Stimulated activated memory B cell treated with anti-CD40 and anti-IgM and Interleukin-4, amounts not matched to agents 10 μg/mL and 1 μg/mL and 100 μg/mL, for 72 hours (primary cell): ENCODE measurements around the gene JSRP1.

Experiments used
- ATAC-seq: fragments of 150-1000 bp; cut with Tn5 transposase; 2 replicates; pipeline ENCODE4 v1.10.0; 2021
- H3K27ac Mint-ChIP-seq: one replicate; pipeline ENCODE4 v1.8.0; 2022; ENCODE audit warnings: mild to moderate bottlenecking, mixed read lengths
- H3K27me3 Mint-ChIP-seq: one replicate; pipeline ENCODE4 v1.8.0; 2022; ENCODE audit warnings: mixed read lengths
- H3K36me3 Mint-ChIP-seq: one replicate; pipeline ENCODE4 v1.8.0; 2022; ENCODE audit warnings: mixed read lengths
- H3K4me1 Mint-ChIP-seq: one replicate; pipeline ENCODE4 v1.8.0; 2022; ENCODE audit warnings: mixed read lengths
- H3K4me3 Mint-ChIP-seq: one replicate; pipeline ENCODE4 v1.8.0; 2022; ENCODE audit warnings: mild to moderate bottlenecking, moderate library complexity, mixed read lengths
- H3K9me3 Mint-ChIP-seq: one replicate; pipeline ENCODE4 v1.8.0; 2022; ENCODE audit warnings: mixed read lengths

The JSRP1 gene

DNA sequence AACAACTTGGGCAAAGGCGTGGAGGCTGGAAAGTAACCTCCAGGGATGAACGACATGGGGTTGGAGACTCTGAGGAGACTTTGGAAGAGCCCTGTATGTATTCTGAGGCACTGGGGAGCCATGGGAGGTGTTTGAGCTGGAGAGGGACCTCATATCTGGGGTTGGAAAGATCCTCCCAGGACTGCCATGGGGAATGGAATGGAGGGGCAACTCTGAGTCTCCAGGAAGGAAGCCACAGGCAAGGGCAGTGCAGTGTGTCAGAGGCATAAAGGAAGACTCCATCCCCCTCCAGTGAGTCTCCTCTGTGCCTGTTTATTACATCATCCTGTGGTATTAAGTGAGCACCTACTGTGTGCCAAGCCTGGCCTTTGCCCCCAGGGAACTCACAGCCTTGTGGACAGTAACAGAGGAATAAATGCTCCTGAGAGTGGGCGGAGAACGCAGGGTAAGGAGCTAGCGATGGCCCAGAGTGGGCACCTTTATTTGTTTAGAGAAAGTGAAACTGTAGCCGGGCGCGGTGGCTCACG is 18.0 kb upstream of the JSRP1 start:
- no peak for ATAC-seq
- peaks cover 52% of the 10 kb centered on the region for H3K4me1 Mint-ChIP-seq
- H3K4me3 Mint-ChIP-seq, result peak overlapping the region; percentile 94
- no peaks in the 10 kb centered on the region for H3K9me3 Mint-ChIP-seq
- peak overlapping the region; percentile 97 for H3K27ac Mint-ChIP-seq
- H3K36me3 Mint-ChIP-seq, result peaks cover 60% of the 10 kb centered on the region
- H3K27me3 Mint-ChIP-seq, result no peaks in the 10 kb centered on the region

DNA sequence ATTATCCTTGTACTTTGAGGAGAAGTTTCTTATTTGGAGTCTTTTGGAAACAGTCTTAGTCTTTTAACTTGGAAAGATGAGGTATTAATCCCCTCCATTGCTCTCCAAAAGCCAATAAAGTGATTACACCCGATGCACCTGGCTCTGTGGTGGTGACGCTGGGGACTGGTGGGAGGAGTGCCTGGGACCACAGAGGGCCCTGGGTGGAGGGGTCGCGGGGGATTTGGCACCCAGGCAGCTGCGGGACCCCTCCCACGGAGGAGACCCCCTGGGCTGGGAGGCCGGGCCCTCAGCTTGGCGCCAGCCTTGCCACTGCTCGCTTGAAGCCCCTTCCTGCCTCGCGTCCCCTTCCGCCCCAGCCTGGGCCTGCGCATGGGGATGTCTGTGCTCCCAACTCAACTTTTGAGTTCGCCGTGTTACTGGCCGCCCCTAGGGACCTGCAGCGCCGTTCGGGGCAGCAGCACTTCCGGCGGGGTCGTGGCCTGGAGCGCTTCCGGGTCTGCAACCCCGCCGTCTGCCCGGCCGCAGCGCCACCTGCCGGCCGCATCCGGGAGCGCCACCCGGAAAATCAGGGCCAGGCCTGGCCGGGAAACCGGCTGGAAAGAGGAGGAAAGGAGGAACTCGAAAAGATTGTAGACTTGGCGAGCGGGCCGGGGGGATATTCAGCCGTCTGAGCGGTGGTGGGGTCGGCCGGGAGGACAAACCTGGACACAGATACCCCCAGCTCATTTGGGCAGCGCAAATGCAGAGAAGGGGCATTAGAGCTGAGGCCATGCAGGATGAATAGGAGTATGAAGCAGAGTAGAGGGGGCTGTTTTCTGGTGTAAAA is 17.4 kb upstream of the JSRP1 start:
- peaks cover 45% of the 10 kb centered on the region for H3K4me1 Mint-ChIP-seq
- no peaks in the 10 kb centered on the region for H3K27me3 Mint-ChIP-seq
- peaks cover 61% of the 10 kb centered on the region for H3K36me3 Mint-ChIP-seq
- peak; percentile 59 for ATAC-seq
- H3K27ac Mint-ChIP-seq, result peak overlapping the region; percentile 97
- no peaks in the 10 kb centered on the region for H3K9me3 Mint-ChIP-seq
- H3K4me3 Mint-ChIP-seq, result peak overlapping the region; percentile 94

DNA sequence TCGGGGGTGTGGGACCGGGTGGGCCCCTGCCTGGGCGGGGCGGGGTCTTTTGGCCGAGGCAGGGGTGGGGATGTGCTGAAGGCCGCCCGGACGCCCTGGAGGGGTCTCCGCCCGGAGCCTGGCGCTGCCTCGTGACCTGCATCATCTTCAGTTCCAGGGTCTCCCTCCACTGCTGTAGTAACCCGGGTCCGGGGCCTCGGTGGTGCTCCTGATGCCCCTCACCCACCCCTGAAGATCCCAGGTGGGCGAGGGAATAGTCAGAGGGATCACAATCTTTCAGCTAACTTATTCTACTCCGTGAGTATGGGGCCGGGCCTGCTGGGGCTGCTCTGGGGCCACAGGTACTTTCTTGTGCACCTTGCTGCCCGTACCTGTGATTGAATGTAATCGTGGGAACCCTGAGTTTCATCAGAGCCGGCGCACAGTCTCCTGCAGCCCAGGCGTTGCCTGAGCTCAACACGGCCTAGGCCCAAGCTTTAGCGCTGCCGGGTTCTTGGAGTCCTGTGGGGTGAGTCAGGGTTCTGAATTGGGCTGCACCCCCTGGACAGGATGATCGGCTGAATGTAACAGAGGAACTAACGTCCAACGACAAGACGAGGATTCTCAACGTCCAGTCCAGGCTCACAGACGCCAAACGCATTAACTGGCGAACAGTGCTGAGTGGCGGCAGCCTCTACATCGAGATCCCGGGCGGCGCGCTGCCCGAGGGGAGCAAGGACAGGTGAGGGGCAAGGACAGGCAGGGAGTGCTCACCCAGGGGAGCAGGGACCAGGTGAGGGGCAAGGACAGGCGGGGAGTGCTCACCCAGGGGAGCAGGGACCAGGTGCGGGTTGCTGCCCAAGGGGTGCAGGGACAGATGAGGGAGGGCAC is 15.3 kb upstream of the JSRP1 start:
- H3K4me1 Mint-ChIP-seq, result peaks cover 56% of the 10 kb centered on the region
- H3K9me3 Mint-ChIP-seq, result no peaks in the 10 kb centered on the region
- no peak for ATAC-seq
- no peaks in the 10 kb centered on the region for H3K27me3 Mint-ChIP-seq
- peak overlapping the region; percentile 97 for H3K27ac Mint-ChIP-seq
- H3K36me3 Mint-ChIP-seq, result peaks cover 54% of the 10 kb centered on the region
- peak overlapping the region; percentile 94 for H3K4me3 Mint-ChIP-seq

DNA sequence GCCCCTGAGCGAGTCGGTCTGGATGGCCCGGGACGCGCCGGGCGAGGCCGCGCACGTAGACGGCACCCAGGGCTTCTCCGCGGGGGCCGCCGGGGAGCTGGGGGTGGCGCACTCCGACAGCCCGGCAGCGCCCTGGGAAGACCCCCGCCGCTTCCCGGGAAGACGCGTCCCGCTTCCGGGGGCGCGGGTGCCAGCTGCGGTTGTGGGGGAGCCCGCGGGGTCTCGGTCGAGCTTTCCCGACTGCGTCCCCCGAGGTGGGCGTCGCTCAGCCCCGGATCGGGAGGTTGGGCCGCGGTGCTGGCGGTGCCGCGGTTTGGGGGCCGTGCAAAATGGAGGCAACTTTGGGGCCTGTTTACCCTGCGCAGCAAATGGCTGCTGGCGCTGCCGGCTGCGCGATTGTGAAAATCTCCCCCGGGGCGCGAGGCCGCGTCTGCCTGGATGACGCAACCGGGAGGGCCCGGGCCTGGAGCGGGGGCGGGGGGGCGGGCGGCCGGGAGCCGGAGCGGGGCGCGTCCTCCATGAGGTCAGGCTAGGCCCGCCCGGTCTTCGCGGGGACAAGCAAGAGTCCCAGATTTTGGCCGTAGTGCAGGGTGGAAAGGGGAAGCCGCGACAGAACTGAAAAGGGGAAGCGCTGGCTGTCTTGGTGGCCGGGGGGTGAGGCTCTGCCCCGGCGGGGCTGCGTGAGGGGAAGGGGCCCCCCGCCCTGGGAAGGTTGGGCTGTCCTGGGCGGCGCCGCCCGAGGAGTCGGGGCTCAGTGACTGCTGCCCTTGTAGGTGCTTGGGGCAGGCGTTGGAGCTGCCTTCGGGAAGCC is 14.4 kb upstream of the JSRP1 start:
- H3K27me3 Mint-ChIP-seq, result no peaks in the 10 kb centered on the region
- peak overlapping the region; percentile 94 for H3K4me3 Mint-ChIP-seq
- H3K27ac Mint-ChIP-seq, result peak overlapping the region; percentile 97
- no peaks in the 10 kb centered on the region for H3K9me3 Mint-ChIP-seq
- peaks cover 54% of the 10 kb centered on the region for H3K36me3 Mint-ChIP-seq
- ATAC-seq, result peak; percentile 63
- H3K4me1 Mint-ChIP-seq, result peaks cover 64% of the 10 kb centered on the region

DNA sequence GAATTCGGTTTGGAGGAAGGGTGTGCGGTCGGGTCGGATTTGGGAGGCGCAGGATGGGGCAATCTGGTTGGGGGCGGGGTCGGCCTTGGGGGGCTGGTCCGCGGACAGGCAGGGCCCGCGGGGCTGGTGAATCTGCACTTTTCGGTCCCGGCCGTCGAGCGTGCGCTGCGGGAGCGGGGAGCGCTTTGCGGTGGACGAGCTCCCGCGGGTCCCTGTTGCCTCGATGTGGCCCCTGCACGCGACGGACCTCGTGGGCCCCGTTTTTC is 13.9 kb upstream of the JSRP1 start:
- Mint-ChIP-seq H3K9me3 (no peaks in the 10 kb centered on the region), H3K4me3 (peak overlapping the region; percentile 94), H3K36me3 (peaks cover 51% of the 10 kb centered on the region), H3K4me1 (peaks cover 61% of the 10 kb centered on the region), H3K27ac (peak overlapping the region; percentile 97), H3K27me3 (no peaks in the 10 kb centered on the region)
- no peak for ATAC-seq

DNA sequence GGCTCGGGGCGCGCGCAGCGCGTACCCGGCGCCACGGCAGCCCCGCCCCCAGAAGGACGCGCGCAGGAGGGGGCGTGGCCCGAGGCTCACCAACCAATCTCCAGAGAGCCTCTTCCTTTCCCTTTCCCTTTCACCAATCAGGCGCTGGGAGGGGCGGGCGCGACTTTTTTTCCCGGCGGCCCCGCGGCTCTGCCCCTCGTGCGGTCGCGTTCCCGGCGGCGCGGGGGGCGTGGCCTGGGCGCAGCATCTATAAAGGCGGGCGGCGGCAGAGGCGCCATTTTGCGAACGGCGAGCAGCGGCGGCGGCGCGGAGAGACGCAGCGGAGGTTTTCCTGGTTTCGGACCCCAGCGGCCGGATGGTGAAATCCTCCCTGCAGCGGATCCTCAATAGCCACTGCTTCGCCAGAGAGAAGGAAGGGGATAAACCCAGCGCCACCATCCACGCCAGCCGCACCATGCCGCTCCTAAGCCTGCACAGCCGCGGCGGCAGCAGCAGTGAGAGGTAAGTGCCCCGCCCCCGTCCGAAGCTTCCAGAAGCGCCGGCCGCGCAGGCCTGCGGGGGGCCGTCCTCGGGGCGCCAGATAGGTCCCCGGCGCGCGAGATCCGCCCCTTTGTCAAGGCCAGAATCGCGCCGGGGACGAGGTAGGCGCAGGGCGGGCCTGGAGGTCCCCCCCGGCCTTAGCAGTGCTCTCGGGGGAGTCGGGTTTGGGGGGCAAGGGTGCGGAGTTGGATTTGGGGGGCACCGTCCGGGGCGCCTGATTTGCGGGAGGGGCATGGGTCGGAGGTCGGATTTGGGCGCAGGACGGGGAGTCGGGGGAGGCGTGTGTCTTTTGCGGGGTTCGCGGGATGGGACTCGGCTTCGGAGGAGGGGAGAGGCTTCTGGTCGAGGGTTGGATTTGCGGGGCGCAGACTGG is 13.3 kb upstream of the JSRP1 start:
- no peaks in the 10 kb centered on the region for H3K27me3 Mint-ChIP-seq
- peaks cover 48% of the 10 kb centered on the region for H3K36me3 Mint-ChIP-seq
- no peaks in the 10 kb centered on the region for H3K9me3 Mint-ChIP-seq
- peak; percentile 78 for ATAC-seq
- peaks cover 55% of the 10 kb centered on the region for H3K4me1 Mint-ChIP-seq
- peak overlapping the region; percentile 94 for H3K4me3 Mint-ChIP-seq
- peak overlapping the region; percentile 97 for H3K27ac Mint-ChIP-seq

DNA sequence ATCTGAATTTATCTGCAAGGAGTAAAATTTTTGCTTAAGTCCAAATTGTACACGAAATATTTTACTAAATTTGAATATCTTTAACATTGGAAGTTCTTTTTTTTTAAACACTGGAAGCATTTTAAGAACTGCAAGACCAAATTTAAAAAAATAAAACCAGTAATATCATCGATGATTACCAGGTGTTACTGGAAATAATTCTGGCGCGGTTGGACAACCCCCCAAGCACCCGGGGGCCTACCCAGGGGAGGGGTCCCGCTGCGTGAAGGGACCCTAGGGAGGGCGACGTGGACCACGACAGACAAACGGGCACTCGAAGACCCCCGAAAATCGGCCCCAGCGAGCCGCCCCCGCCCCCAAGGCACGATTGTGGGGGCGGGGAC is 12.6 kb upstream of the JSRP1 start:
- H3K27ac Mint-ChIP-seq, result peak overlapping the region; percentile 97
- peaks cover 41% of the 10 kb centered on the region for H3K36me3 Mint-ChIP-seq
- peak overlapping the region; percentile 94 for H3K4me3 Mint-ChIP-seq
- no peak for ATAC-seq
- no peaks in the 10 kb centered on the region for H3K9me3 Mint-ChIP-seq
- no peaks in the 10 kb centered on the region for H3K27me3 Mint-ChIP-seq
- peaks cover 48% of the 10 kb centered on the region for H3K4me1 Mint-ChIP-seq

DNA sequence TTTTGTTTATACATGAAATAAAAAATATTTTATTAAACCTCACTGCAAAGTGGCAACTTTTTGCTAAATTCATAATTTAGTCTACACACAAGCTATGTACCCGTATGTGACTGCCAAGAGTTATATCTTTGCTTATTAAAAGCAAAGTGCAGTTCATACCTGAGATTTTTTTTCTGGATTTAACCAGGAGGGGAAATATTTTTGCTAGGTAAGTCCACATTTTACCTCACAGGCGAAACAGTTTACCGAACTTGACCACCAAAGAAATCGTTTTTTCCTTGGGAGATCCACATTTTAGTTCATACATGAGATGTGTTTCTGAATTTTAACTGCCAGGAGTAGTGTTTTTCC is 12.2 kb upstream of the JSRP1 start:
- Mint-ChIP-seq H3K9me3 (no peaks in the 10 kb centered on the region), H3K27me3 (no peaks in the 10 kb centered on the region), H3K27ac (peak overlapping the region; percentile 97), H3K36me3 (peaks cover 37% of the 10 kb centered on the region), H3K4me3 (peak overlapping the region; percentile 94), H3K4me1 (peaks cover 44% of the 10 kb centered on the region)
- no peak for ATAC-seq

DNA sequence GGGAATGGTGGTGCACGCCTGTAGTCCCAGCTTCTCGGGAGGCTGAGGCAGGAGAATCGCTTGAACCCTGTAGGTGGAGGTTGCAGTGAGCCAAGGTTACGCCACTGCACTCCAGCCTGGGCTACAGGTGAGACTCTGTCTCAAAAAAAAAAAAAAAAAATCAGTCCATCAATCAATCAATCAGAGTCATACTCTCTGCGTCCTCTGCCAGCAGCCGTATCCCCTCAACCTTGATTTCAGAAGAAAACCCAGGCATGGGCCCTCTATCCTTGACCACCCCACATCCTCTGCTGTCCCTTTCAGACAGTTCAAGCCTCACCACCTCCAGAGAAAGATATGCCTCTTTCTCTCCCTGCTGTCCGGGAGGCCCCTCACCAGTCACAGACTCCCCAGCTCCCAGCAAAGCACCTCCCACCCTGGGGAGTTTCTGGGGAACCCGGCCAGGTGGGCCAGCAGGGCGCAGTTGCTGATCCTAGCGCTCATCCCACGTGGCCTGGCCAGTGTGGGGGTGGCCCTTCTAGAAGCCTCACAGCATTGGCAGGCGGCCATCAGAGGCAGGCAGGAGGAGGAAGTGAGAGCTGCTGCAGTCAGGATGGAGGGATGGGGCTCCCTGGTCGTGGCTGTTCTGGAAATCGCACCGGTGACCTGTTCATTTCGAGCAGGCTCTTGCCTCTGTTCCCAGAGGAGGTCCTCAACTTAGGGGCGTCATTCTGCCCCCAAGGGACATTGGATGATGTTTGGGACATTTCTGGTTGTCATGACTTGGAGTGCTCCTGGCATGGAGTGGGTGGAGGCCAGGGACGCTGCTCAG is 10.2 kb upstream of the JSRP1 start:
- Mint-ChIP-seq H3K4me1 (peaks cover 32% of the 10 kb centered on the region), H3K27me3 (no peaks in the 10 kb centered on the region), H3K9me3 (no peaks in the 10 kb centered on the region), H3K36me3 (peaks cover 21% of the 10 kb centered on the region), H3K27ac (peak overlapping the region; percentile 84), H3K4me3 (peak overlapping the region; percentile 49)
- ATAC-seq, result peak; percentile 56

DNA sequence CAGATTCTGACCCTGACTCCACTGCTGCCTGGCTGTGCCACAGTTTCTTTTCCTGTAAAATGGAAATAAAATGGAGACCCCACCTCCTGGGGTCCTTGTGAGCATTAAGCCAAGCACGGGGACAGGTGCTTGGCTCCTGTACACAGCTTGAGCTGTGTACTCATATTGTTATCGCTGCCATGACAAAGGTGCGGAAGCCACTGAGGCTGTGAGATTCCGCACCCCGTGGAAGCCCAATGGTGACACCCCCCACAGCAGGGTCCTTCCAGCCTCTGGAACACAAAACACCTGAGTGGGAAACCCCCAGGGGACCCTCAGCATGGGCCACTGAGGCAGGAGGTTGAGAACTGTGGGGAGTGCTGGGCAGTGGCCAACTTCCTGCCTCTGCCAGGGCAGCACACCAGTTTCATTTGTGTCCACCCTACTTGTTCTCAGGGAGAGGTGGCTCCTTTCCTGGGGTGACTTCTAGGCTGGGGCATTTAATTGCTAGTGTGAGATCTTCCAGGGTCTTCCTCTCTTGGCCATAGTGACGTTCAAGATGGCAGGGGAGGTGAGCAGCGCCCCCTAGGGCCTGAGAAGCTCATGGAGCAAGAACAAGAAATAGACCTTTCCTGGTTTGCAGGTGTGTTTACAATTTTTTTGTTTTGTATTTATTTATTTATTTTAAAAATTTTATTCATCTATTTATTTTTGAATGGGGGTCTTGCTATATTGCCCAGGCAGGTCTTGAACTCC is 5.4 kb upstream of the JSRP1 start:
- Mint-ChIP-seq H3K9me3 (peaks cover 3% of the 10 kb centered on the region), H3K27me3 (no peaks in the 10 kb centered on the region), H3K4me3 (no peak overlapping the region), H3K4me1 (peaks cover 51% of the 10 kb centered on the region), H3K27ac (peak overlapping the region; percentile 93), H3K36me3 (no peaks in the 10 kb centered on the region)
- ATAC-seq, result no peak

DNA sequence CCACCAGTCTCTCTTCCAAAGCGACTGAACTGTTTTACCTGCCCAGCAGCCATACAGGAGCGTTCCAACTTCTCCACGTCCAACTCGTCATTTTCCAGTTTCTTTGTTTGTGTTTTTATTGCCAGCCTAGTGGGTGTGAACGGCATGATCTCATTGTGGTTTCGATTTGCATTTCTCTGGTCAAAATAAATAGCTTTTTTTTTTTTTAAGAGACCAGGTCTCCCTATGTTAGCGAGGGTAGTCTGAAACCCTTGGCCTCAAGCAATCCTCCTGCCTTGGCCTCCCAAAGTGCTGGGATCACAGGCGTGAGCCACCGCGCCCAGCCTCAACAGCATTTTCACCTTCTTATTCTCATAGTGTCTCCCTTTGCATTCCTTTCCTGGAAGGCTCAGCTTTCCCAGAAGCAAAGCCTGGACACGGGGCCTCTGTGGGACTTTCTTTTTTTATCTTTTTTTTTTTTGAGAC is 4.2 kb upstream of the JSRP1 start:
- Mint-ChIP-seq H3K36me3 (no peaks in the 10 kb centered on the region), H3K9me3 (peaks cover 3% of the 10 kb centered on the region), H3K4me1 (peaks cover 54% of the 10 kb centered on the region), H3K27ac (peak overlapping the region; percentile 93), H3K27me3 (no peaks in the 10 kb centered on the region), H3K4me3 (peak overlapping the region; percentile 63)
- ATAC-seq, result no peak

DNA sequence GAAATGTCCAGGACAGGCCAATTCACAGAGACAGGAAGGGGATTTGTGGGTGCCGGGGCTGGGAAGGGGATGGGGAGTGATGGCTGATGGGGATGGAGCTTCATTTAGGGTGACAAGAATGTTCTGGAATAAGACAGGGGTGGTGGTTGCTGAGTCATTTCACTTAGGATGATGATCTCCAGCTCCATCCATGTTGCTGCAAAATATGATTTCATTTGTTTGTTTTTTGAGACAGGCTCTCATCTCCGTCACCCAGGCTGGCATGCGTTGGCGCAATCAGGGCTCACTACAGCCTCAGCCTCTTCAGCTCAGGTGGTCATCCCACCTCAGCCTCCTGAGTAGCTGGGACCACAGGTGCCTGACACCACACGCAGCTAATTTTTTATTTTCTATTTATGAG is 3.1 kb upstream of the JSRP1 start:
- no peak for ATAC-seq
- H3K4me3 Mint-ChIP-seq, result no peak overlapping the region

More for the DNA sequence above, 3.1 kb upstream of the JSRP1 start:
- Mint-ChIP-seq H3K27ac (peak overlapping the region; percentile 93), H3K9me3 (peaks cover 3% of the 10 kb centered on the region), H3K4me1 (peaks cover 58% of the 10 kb centered on the region), H3K36me3 (no peaks in the 10 kb centered on the region), H3K27me3 (no peaks in the 10 kb centered on the region)
